CD4-positive, alpha-beta T cell treated with Interleukin-4 for 4 hours (primary cell): ENCODE measurements around the gene ZBTB46.
"Not testable (repeated sequence)": the region's sequence is repeated elsewhere in the genome, so short reads cannot be mapped to it uniquely, and the experiment has no call there.

Experiments
- DNase-seq: peaks from one replicate; pipeline ENCODE4 v3.0.0-alpha.2; 2020

Gene ZBTB46

DNA sequence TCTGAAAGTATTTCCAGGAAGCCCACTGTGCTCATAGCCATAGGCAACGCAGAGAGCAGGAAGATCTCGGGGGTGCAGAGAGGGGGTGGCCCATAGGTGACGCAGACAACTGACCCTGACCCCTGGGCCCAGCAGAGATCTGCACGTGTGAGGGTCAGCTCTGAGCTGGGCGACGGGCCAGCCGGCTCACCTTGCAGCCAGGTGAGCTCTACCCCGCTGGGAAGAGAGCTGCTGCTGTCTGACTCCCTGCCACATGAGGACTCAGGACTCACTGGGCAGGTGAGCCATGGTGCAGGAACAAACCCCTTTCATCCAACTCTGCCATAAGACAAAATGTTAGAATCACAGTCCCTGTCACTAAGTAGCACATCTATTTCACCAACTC, 19.6 kb downstream of the ZBTB46 start:
- no peak for DNase-seq

DNA sequence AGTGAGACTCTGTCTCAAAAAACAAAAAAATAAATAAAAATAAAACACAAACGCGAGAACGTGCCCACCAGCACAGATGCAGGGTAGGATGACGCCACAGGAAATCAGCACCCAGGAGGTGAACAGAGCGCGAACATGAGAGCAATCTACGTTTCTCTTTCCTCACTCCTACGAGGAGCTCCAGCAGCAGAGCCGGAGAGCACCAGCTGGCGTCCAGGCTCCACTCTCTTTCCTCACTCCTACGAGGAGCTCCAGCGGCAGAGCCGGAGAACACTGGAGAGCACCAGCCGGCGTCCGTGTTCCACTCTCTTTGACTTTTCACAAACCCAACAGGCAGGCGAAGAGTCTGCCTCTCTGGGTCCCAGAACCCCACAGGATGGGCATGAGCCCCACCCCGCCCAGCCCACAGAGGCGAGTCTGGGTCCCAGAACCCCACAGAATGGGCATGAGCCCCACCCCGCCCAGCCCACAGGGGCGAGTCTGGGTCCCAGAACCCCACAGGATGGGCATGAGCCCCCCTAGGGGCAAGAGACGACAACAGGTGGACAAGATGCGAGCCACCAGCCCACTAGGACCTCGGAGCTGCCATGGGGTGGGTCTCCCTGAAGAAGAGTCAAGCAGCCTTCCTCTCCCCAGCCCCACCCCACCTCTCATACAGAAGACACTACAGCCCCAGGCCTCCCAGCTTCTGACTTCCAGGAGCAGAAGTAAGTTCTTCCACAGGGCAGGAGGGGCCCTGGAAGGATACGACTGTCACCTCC, 20.2 kb downstream of the ZBTB46 start:
- no peak for DNase-seq

- DNase-seq, result no peak
These were observed 21.2 kb downstream of the ZBTB46 start for GRCh38 chr20:63809856-63810255.

DNA sequence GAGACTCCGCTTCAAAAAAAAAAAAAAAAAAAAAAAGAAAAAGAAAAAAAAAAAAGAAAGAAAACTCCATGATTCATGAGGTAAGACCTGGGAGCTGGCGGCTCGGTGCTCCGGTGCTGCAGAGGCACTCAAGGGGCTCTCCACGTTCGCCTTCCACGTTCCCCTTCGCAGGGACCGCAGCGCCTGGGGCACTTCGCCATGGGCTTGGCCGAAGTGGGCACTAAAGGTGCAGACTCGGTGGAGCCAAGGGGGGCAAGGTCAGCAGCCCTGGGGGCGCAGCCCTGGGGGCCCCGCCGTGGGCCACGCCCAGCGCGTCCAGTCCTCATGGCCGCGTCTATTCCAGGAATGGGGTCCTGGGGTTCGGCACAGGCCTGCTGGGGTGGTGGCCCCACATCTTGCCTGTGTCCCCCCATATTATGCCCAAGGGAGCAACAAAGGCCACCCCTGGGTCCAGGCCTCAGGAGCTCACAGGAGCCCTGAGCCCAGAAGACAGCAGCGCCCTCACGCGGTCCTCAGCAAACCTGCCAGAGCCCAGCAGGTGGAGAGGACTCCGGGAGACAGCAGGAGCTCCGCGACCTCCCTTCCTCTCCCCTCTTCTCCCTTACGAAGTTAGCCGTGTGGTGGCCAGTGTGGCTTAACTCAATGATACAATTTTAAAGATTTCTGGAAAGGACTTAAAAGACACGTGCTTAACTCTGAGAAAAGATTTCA, 21.9 kb downstream of the ZBTB46 start:
- no peak for DNase-seq

DNA sequence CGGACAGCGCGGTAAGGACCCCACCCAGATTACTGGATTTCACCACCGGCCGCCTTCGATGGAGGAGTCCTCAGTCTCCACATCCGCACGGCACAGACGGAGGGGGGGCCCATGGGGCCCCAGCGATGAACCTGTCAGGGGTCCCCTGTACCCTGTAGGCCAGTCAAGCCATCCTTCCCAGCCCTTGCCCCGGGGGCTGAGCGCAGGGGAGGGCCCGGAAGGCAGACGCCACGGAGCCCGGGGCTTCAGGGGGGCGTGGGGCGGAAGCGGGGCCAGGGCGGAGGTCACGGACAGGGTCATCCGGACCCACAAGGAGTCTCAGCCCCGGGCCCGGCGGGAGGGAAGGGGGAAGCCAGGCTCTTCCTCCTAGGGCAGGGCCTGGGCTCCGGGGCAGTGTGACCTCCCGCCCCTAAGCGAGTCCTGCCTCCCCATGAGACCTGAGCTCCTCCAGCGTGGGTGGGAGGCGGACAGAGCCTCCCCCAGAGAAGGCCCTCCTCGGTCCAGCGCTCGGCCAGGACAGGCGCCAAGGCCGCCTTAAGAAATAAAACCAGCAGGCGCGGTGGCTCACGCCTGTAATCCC, 22.8 kb downstream of the ZBTB46 start:
- DNase-seq, result no peak

GRCh38 chr20:63807654-63808053, 23.4 kb downstream of the ZBTB46 start:
- DNase-seq, result no peak

DNA sequence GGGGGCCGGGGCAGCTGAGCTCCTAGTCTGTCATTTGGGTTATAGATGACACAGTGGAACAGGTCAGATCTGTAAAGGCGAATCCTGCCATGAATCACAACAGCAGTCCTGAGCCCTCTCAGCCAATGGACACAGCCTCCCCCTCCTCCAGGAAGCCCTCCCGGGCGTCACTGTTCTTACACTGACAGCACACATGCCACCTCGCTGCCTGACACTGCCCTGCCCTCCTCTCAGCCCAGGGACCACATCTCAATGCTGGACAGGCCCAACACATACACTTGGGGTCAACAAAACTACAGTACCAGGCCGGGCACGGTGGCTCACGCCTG, 26.8 kb downstream of the ZBTB46 start:
- DNase-seq, result no peak

GRCh38 chr20:63802469-63803240, 28.4 kb downstream of the ZBTB46 start:
- no peak for DNase-seq

DNA sequence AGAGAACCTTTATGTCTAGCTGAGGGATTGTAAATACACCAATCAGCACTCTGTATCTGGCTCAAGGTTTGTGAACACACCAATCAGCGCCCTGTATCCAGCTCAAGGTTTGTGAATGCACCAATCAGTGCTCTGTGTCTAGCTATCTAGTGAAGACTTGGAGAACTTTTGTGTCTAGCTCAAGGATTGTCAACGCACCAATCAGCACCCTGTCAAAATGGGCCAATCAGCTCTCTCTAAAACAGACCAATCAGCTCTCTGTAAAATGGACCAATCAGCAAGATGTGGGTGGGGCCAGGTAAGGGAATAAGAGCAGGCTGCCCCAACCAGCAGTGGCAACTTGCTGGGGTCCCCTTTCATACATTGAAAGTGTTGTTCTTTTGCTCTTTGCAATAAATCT, 29.9 kb downstream of the ZBTB46 start:
- not testable (repeated sequence) for DNase-seq

GRCh38 chr20:63800411-63800810, 30.7 kb downstream of the ZBTB46 start:
- DNase-seq, result not testable (repeated sequence)

DNA sequence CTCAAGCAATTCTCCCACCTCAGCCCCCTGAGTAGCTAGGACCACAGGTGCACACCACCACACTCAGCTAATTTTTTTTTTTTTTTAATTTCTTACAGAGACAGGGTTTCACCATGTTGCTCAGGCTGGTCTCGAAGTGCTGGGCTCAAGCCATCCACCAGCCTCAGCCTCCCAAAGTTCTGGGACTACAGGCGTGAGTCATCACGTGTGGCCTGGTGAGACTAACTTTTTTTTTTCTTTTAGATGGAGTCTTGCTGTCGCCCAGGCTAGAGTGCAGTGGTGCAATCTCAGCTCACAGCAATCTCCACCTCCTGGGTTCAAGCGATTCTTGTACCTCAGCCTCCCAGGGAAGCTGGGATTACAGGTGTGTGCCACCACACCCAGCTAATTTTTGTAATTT, 31.9 kb downstream of the ZBTB46 start:
- not testable (repeated sequence) for DNase-seq

DNA sequence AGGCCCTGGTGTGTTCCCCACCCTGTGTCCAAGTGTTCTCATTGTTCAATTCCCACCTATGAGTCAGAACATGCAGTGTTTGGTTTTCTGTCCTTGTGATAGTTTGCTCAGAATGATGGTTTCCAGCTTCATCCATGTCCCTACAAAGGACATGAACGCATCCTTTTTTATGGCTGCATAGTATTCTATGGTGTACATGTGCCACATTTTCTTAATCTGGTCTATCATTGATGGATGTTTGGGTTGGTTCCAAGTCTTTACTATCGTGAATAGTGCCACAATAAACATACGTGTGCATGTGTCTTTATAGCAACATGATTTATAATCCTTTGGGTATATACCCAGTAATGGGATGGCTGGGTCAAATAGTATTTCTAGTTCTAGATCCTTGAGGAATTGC, 33.9 kb downstream of the ZBTB46 start:
- DNase-seq, result not testable (repeated sequence)

- no peak for DNase-seq
These were observed 35.8 kb downstream of the ZBTB46 start for GRCh38 chr20:63795178-63795830.

DNA sequence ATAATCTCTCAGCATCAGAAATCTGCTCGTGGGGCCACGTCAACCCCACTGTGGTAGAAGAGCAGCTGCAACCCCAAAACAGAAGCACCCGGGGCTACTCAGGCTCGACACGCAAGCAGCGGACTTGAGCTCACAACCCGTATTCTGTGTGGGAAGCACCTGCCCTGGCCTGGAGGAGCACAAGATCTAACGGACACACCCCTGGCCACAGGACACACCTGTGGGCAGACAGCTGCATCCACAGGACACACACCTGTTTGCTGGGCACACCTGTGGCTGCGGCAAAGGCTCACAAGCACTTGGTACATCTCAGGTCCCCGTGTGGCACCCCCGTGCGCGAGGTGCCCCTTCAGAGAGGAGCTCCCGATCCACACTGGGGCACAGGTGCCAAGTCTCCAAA, 36.5 kb downstream of the ZBTB46 start:
- no peak for DNase-seq

DNA sequence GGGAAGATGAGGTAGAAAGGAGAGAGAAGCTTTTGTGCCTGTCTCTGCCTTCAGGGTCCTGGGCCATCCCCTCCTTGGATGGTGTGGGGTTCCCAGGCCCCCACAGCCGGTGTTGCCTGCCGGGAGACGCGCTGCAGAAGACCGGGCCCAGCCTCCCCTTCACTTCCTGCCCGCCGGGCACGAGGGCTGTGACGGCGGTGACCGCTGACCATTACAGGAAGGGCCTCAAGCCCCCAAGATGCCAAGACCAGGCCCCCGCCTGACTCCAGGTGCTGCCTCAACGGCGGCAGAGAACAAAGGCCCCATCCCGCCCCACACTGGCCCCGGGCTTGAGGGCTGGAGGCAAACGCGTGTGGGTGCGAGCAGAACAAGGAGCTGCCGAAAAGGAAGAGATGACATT, 38.2 kb downstream of the ZBTB46 start:
- no peak for DNase-seq

DNA sequence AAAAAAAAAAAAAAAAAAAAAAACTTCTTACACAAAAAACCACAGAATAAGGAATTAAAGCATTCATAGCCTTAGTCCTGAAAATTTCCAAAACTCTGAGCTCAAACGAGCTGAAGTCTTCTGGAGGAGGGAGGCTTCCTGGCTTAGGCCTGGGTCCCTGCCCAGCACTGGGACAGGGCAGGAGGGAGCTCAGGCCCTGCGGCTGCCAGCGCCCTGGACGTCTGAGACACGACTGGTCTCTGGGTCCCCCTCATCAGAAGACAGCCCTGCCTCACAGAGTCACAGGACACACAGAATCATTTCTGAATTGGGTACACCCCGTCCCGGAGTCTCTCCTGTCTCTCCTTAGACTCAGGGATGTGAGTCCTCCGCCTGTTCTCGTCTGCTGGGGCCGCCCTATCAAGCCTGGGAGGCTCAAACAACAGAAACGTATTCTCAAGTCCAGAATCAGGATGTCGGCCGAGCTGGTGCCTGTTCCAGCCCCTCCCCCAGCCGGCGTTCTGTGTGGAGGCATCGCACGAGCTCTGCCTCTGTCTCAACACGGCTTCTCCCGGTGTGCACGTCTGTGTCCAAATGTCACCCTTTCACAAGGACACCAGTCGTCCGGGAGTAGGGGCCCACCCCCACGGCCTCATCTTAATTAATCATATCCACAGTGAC, 39.4 kb downstream of the ZBTB46 start:
- DNase-seq, result no peak

GRCh38 chr20:63790572-63791168, 40.4 kb downstream of the ZBTB46 start:
- no peak for DNase-seq

GRCh38 chr20:63789836-63790571, 41.1 kb downstream of the ZBTB46 start:
- DNase-seq, result no peak

DNA sequence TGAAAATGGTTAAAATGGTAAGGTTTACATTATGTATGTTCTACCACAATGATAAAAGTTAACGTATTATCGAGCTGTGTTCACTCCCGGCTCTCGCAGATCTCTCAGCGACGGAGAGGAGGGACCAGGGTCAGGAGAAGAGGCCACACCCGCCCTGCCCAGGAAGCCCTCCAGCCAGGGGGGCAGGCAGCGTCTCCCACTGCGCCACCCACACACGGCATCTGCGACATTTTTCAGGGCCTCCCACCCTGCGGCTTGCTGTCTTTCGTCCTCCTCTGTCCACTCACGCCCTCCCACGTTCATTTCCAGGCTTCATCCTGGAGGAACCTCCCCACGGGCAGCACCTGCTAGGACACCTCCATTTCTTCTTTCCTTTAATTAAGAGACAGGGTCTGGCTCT, 43.3 kb downstream of the ZBTB46 start:
- no peak for DNase-seq

- no peak for DNase-seq
These were observed 43.8 kb downstream of the ZBTB46 start for GRCh38 chr20:63787302-63787701.

DNA sequence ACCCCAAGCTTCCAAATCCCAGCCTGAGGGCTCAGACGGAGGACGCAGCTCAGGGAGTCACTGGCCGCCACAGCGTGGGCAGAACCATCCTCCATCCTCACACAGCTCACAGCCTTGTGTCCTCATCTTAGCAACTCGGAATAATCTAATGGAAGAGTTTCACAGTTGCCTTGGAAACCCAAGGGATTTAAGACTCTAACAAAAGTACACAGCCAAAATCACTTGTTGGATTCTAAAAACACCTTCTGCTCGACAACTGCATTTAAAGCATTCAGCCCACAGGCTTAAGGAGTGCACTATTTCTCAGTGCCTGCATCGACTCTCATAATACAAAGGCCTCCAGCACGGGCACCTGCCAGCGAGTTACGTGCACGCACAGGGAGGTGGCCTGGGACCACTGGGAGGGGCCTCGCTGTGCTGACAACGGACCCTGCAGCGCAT, 45.4 kb downstream of the ZBTB46 start:
- DNase-seq, result no peak
